ENCODE measurements around the gene RAPGEF1.

GRCh38 chr9:131577005-131578000, 162.6 kb downstream of the RAPGEF1 start:
- TF ChIP-seq HSF4 (CRISPR knock-in tag; IDR thresholded peaks at IDR 0.05; ENCODE audit: borderline replicate concordance) (no peak), XRCC3 (IDR thresholded peaks at IDR 0.05) (no peak), POLR2AphosphoS5 (IDR thresholded peaks at IDR 0.05; ENCODE audit: control insufficient read depth, insufficient read depth, low read depth, low read length) (no peak), CTCF (IDR thresholded peaks at IDR 0.05 in 2 of 3, conservative IDR thresholded peaks at IDR 0.05 in 1 of 3; ENCODE audit: insufficient read depth in 2 of 3, low read depth in 1 of 3, low read length in 3 of 3) (no peak), SMARCC2 (IDR thresholded peaks at IDR 0.05; ENCODE audit: low read depth) (no peak), NCOA1 (IDR thresholded peaks at IDR 0.05; ENCODE audit: low read depth) (no peak), SNRNP70 (optimal IDR thresholded peaks at IDR 0.05; ENCODE audit: low read depth, low read length) (no peak), XRCC5 (IDR thresholded peaks at IDR 0.05; ENCODE audit: low read depth, low read length) (no peak), ZNF3 (CRISPR knock-in tag; IDR thresholded peaks at IDR 0.05) (no peak)
- TF ChIP-seq, protein P1, sequence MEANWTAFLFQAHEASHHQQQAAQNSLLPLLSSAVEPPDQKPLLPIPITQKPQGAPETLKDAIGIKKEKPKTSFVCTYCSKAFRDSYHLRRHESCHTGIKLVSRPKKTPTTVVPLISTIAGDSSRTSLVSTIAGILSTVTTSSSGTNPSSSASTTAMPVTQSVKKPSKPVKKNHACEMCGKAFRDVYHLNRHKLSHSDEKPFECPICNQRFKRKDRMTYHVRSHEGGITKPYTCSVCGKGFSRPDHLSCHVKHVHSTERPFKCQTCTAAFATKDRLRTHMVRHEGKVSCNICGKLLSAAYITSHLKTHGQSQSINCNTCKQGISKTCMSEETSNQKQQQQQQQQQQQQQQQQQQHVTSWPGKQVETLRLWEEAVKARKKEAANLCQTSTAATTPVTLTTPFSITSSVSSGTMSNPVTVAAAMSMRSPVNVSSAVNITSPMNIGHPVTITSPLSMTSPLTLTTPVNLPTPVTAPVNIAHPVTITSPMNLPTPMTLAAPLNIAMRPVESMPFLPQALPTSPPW (CRISPR knock-in tag; IDR thresholded peaks at IDR 0.05) = no peak
- TF ChIP-seq, protein P2, sequence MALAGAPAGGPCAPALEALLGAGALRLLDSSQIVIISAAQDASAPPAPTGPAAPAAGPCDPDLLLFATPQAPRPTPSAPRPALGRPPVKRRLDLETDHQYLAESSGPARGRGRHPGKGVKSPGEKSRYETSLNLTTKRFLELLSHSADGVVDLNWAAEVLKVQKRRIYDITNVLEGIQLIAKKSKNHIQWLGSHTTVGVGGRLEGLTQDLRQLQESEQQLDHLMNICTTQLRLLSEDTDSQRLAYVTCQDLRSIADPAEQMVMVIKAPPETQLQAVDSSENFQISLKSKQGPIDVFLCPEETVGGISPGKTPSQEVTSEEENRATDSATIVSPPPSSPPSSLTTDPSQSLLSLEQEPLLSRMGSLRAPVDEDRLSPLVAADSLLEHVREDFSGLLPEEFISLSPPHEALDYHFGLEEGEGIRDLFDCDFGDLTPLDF (CRISPR knock-in tag; IDR thresholded peaks at IDR 0.05) = no peak
